Left hindlimb (tissue), 1 donor: ENCODE data around the gene BOLA3.
"Not testable (repeated sequence)": the region's sequence is repeated elsewhere in the genome, so short reads cannot be mapped to it uniquely, and the experiment has no call there.

ENCODE experiments used
- DNase-seq: peaks from one replicate; pipeline ENCODE4 v3.0.0-alpha.2; 2018

BOLA3 gene

DNA sequence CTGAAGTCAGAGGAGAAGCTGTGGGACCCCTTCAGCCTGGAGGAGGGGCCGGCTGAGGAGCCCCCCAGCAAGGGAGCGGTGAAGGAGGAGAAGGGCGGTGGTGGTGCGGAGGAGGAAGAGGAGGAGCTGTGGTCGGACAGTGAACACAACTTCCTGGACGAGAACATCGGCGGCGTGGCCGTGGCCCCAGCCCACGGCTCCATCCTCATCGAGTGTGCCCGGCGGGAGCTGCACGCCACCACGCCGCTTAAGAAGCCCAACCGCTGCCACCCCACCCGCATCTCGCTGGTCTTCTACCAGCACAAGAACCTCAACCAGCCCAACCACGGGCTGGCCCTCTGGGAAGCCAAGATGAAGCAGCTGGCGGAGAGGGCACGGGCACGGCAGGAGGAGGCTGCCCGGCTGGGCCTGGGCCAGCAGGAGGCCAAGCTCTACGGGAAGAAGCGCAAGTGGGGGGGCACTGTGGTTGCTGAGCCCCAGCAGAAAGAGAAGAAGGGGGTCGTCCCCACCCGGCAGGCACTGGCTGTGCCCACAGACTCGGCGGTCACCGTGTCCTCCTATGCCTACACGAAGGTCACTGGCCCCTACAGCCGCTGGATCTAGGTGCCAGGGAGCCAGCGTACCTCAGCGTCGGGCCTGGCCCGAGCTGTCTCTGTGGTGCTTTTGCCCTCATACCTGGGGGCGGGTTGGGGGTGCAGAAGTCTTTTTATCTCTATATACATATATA, 46.0 kb downstream of the BOLA3 start:
- DNase-seq: no peak

DNA sequence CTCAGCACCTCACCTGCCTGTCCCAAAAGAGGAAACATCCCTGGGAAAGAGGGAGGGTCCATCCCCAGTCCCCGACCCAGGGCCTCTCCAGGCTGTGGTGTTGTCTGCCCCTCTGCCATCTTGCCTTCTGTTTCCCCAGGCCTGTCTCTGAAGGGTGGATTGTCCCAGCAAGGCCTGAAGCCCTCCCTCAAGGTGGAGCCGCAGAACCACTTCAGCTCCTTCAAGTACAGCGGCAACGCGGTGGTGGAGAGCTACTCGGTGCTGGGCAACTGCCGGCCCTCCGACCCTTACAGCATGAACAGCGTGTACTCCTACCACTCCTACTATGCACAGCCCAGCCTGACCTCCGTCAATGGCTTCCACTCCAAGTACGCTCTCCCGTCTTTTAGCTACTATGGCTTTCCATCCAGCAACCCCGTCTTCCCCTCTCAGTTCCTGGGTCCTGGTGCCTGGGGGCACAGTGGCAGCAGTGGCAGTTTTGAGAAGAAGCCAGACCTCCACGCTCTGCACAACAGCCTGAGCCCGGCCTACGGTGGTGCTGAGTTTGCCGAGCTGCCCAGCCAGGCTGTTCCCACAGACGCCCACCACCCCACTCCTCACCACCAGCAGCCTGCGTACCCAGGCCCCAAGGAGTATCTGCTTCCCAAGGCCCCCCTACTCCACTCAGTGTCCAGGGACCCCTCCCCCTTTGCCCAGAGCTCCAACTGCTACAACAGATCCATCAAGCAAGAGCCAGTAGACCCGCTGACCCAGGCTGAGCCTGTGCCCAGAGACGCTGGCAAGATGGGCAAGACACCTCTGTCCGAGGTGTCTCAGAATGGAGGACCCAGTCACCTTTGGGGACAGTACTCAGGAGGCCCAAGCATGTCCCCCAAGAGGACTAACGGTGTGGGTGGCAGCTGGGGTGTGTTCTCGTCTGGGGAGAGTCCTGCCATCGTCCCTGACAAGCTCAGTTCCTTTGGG, 47.2 kb downstream of the BOLA3 start:
- DNase-seq: no peak

DNA sequence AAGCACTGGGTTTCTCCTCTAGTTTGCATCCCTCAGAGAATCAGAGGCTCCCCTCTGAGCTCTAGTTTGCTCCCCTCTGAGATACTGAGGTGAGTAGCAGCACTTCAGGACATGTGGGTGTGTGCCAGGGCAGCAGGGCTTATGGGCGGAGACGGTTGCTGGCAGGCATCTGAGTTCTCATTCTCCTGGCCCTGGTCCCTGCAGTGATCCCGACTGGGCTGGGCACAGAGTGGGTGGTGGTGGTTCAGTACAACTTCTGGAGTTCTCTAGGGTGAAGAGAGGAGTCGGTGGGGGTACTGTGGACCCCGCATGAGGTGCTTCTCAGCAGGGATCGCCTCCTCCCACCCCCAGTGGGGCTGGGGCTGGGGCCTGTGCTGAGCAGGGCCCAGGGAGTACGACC, 47.9 kb downstream of the BOLA3 start:
- DNase-seq: no peak

DNA sequence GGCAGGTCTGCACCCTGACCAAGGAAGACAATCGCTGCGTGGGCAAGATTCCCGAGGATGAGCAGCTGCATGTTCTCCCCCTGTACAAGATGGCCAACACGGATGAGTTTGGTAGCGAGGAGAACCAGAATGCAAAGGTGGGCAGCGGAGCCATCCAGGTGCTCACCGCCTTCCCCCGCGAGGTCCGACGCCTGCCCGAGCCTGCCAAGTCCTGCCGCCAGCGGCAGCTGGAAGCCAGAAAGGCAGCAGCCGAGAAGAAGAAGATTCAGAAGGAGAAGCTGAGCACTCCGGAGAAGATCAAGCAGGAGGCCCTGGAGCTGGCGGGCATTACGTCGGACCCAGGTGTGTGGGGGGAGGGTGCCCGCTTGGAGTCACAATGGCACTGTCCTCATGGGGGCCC, 48.4 kb downstream of the BOLA3 start:
- no peak for DNase-seq

DNA sequence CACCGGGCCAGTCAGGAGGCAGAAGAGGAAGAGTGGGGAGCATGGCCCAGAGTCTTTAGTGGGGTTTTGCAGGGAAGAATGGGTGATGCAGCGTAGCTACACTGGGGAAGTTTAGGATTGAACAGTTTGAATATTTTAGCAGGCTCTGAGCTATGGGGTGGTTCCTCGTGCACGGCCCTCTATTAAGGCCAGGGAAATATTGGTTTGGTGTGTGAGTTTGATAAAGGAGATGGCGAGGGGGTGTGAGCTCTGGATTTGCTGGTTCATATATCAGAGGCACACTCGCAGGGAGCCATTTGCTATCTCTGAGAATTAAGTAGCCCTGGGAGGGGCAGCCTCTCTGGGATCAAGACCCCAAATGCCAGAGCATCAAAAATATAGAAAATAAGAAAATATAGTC, 50.1 kb downstream of the BOLA3 start:
- DNase-seq: no peak

GRCh38 chr2:74096052-74096451, 51.7 kb downstream of the BOLA3 start:
- no peak for DNase-seq

DNA sequence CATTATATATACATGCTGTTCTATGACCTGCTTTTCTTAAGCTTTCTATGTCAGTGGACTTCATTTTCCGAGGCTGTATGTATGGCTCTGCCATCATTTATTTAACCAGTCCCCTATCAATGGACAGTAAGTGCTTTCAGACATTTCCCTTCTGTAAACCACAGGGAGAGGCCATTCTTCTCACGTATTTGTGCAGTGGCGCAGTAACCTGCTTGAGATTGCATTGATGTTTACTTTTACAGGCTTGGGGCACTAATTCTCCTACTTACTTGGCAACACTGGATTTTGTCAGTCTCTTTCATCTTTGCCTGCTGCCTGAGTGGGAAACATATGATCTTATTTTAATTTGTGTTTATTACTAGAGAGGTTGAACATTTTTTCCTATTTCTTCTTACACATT, 52.1 kb downstream of the BOLA3 start:
- DNase-seq: no peak

- DNase-seq: no peak
Measured at GRCh38 chr2:74094291-74094690, 53.4 kb downstream of the BOLA3 start.

- DNase-seq: no peak
Measured at GRCh38 chr2:74093840-74094239, 53.9 kb downstream of the BOLA3 start.

DNA sequence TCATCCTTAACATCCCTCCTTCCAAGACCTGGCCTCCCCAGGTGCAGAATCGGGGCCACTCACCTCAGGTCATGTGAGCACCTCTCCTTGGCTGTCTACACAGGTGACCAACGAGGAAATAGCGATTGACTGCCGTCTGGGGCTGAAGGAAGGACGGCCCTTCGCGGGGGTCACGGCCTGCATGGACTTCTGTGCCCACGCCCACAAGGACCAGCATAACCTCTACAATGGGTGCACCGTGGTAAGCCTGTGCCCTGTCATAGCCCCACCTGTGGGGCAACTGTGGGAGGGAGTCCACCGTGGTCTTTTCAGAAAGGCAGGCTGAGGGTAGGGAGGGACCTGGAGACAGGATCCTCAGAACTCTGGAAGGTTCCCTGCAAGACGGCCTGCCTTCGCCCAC, 54.3 kb downstream of the BOLA3 start:
- no peak for DNase-seq

- no peak for DNase-seq
Measured at GRCh38 chr2:74092275-74092674, 55.4 kb downstream of the BOLA3 start.

DNA sequence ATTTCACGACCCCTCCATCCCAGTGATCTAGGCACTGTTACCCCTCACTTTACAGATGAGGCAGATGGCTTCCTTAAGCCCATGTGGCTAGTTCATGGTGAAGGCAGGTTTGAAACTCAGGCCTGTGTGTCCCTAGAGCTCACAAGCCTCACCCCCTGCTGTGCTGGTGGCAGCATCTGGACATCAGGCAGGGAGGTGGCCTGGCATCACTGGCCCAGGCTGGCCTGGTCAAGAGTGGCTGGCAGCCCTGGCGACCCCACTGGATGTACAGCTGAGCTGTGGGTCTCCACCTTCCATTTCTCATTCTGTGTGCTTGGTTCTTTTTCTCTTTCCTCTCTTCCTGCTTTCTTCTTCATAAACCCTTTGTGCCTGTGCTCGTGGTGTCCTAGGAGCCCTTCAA, 56.3 kb downstream of the BOLA3 start:
- no peak for DNase-seq

DNA sequence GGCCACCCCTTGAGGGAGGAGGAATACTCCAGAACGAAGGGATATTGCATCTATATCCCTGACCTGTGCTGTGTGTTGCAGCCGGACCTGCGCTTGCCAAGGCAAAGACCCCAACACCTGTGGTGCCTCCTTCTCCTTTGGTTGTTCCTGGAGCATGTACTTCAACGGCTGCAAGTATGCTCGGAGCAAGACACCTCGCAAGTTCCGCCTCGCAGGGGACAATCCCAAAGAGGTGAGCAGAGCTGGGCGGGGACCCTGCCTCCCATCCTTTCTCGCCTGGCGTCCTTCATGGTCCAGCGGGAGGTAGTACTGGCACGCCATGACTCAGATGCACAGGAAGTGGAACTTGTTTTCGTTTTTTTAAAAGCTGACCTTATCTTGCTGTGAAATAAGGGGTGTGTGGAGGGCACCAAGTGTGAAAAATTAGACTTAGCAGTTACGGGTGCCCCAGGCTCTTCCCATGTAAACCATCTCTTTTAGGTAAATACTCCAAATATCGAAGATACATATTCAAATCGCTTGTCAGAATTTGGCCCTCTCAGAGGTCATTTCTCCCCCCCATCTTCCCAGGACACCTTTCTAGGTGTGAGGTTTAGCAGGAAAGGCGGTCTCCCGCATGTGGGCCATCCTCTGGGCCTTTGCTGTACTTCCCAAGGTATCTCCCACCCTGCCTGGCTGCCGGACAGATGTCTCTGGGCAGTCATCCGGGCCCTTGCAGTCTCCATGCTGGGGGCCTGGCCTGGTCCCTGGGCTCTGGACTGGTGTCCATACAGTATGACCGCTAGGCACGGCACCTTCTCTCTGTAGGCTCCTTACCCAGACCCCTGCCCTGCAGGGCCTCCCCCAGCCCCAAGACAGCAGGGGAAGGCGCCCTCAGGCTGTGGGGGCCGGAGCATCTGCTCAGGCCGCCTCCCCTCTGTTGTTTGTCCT, 57.6 kb downstream of the BOLA3 start:
- DNase-seq: no peak

- DNase-seq: not testable (repeated sequence)
Measured at GRCh38 chr2:74088676-74089075, 59.0 kb downstream of the BOLA3 start.

DNA sequence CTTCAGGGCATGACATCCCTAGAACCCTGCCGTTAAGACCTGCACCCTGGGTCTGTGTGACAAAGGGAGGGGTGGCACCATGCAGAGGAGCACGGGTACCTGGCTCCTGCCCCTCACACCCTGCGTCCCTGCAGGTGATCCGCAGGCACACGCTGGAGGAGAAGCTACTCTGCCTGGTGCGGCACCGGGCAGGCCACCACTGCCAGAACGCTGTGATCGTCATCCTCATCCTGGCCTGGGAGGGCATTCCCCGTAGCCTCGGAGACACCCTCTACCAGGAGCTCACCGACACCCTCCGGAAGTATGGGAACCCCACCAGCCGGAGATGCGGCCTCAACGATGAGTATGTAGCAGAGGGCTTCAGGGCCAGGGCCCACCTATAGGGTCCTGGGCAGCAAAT, 60.0 kb downstream of the BOLA3 start:
- no peak for DNase-seq

- DNase-seq: no peak
Measured at GRCh38 chr2:74086021-74086420, 61.7 kb downstream of the BOLA3 start.
